Epithelial cell of prostate (primary cell): ENCODE measurements around the gene L3MBTL3.
"Not testable (repeated sequence)": the region's sequence is repeated elsewhere in the genome, so short reads cannot be mapped to it uniquely, and the experiment has no call there.

Experiments
- DNase-seq: peaks from one replicate; pipeline ENCODE4 v3.0.0-alpha.2; 2011; ENCODE audit warnings: low read depth, low spot score
- H3K27ac ChIP-seq: fragments of 450-650 bp; 2 replicates; pipeline ENCODE4 v1.5.1; 2017; ENCODE audit warnings: mild to moderate bottlenecking

Gene L3MBTL3

DNA sequence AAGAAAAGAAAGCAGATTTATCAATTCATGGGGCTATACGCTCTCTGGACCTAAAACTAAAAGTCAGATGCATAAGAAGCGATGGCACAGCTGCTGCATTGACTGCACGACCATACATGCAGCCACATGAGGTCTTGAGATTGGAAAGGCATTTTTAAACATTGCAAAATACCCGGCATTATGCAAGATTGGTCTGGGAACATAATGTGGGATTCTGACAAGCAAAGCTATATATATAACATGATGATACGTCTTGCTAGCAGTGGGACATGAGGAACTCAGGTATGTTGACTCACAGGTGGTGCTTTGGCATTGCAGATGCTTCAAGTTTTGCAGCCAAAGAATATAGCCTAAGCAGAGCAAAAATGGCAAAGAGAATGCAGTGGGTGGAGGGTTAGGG lies 149.3 kb downstream of the L3MBTL3 start:
- DNase-seq = peak; percentile 59
- H3K27ac ChIP-seq = no peak overlapping the region

DNA sequence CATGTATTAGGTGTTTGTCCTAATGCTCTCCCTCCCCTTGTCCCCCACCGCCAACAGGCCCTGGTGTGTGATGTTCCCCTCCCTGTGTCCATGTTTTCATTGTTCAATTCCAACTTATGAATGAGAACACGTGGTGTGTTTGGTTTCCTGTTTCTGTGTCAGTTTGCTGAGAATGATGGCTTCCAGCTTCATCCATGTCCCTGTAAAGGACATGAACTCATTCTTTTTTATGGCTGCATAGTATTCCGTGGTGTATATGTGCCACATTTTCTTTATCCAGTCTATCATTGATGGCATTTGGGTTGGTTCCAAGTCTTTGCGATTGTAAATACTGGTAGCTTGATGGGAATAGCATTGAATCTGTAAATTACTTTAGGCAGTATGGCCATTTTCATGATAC lies 151.8 kb downstream of the L3MBTL3 start:
- DNase-seq, H3K27ac ChIP-seq: not testable (repeated sequence)

DNA sequence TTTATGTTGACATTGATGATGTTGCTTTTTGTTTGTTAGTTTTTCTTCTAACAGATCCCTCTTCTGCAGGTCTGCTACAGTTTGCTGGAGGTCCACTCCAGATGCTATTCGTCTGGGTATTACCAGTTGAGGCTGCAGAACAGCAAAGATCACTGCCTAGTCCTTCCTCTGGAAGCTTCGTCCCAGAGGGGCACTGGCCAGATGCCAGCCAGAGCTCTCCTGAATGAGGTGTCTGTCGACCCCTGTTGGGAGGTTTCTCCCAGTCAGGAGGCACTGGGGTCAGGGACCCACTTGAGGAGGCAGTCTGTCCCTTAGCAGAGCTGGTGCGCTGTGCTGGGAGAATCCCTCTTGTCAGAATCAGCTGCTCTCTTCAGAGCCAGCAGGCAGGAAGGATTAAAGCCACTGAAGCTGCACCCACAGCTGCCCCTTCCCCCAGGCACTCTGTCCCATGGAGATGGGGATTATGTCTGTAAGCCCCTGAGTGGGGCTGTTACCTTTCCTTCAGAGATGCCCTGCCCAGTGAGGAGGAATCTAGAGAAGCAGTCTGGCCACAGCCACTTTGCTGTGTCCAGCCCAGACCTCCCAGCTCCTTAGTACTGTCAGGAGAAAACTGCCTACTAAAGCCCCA lies 155.1 kb downstream of the L3MBTL3 start:
- not testable (repeated sequence) for H3K27ac ChIP-seq, DNase-seq

DNA sequence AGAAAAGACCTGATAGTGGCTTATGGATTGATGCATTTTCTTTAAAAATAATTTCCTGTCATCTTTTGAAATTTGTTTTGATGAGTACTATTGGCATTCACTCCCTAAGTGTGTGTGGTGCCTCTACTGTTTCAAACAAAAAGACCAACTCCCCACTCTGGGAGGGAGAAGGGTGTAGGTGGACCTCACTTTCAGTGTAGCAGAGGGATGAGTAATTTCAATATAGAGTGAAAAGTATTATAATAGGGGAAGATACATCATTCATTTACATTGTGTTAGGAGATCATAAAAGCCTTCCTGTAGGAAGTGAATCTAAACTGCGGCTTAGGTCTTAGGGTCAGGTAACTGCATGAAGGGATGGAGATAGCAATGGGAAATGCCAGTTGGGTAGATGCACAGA lies 158.0 kb downstream of the L3MBTL3 start:
- H3K27ac ChIP-seq = no peak overlapping the region
- no peak for DNase-seq

DNA sequence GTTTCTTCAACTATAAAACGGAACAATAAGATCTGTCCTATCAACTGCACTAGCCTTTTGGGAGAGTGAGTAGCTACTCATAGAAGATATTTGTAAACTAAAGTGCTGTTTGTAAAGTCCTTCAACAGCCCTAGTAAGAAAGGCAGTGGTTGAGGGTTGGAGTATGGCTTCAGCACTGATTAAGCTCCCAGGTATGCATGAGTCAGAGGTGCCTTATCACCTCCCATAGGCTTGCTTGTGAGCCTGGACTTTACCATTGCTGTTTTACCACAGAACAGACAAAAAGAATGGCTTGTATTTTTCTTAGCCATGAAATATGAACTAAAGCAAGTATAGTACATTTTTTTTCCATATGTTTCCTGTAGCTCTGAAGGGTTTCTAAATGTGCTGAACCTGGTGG lies 160.3 kb downstream of the L3MBTL3 start:
- no peak overlapping the region for H3K27ac ChIP-seq
- DNase-seq = peak; percentile 51

DNA sequence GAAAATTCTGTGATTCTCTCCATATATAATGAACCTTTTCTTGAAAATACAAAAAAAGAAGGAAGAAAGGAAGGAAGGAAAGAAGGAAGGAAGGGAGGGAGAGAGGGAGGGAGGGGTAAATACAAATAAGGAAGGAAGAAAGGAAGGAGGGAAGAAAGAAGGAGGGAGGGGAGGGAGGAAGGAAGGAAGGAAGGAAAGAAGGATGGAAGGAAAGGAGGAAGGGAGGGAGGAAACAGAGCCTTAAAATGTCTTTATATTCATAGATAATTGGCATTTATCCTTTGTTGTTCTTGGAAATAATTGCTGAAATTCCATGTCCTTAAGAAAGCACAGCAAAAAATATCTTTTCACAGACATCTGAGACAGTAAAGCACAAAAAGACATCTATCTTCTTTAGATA lies 164.1 kb downstream of the L3MBTL3 start:
- no peak overlapping the region for H3K27ac ChIP-seq
- DNase-seq = no peak

DNA sequence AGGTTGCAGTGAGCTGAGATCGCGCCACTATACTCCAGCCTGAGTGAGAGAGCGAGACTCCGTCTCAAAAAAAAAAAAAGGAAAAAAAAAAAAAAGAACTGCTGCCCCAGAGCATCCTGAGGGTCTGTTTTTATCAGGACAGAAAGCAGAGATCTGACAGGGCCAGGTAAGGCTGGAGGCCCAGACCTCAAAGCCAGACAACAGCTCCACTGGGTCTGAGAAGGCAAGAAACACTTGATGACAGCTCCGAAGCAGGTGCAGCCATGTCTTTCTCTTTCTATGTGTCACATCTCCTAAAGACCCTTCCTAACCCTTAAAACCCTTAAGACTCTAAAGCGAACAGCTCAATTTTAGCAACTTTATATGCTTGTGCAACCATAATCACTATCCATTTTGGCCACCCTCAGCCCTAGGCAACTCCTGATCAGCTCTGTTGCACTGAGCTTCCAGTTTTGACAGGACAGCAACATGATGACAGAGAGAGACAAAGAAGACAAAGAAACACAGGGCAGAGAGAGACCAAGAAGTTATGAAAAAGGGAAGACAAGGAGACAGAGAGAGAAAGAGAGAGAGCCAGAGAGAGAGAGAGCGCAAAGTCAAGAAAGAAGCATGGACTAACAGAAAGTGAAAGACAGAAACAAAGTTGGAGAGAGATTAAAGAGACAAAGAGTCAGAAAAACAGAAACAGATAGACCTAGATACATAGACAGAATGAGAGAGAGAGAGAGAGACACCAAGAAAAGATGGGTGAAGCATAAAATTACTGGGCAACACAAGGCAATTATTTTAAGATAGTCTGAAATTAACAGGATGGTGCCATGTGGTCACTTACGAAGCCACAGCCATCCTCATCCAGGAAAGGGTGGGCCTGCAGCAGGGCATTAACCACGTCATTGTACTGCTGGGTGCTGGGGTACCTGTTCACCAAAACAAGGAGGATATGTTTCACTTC lies 165.2 kb downstream of the L3MBTL3 start:
- DNase-seq = no peak
- no peak overlapping the region for H3K27ac ChIP-seq

DNA sequence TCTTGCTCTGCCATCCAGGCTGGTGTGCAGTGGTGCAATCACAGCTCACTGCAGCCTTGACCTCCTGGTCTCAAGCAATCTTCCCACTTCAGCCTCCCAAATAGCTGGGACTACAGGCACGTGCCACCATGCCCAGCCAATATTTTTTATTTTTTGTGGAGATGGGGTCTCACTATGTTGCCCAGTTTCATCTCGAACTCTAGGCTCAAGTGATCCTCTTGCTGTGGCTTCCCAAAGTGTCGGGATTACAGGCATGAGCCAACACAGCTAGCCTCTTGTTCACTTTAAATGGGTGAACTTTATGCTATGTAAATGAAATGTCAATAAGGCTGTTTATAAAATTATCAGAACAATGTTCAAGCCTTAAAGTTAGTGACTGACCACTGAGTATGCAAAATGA lies 167.3 kb downstream of the L3MBTL3 start:
- no peak overlapping the region for H3K27ac ChIP-seq
- DNase-seq = no peak

DNA sequence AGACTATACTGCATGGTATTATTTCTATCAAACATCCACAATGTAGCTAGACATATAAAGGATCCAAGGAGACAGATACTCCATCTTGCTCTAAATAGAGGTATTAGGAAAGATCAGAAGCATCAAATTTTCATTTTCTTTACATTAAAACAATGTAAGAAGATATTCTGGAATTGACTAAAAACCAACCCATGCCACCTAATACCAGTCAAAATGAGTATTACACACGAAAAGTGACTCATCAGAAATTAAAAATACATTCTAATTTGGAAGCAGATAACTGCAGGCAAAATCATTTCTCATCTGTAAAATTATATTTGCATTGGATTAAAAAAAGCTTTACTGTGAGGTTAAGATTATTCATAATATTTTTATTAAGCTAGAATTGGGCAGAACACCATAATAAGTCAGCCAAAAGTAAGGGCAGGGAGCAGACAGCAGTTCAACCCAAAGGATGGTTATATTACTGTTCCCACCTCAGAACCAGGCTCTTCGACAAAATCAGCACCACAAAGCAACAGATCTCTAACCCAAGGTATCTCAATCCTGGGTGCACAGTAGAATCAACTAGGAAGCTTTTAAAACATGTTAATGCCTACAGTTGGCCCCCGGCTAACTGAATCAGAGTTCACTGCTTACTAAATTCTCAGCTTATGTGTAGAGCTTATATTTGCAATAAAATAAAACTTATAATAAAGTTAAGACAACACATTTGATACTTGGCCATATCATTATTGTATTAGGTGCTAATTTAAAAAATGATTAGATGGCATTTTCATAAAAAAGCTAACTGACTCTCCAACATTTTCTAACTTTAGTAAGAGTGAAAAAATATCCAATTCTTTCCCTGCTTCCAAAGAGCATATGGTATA lies 169.2 kb downstream of the L3MBTL3 start:
- no peak for DNase-seq
- no peak overlapping the region for H3K27ac ChIP-seq

DNA sequence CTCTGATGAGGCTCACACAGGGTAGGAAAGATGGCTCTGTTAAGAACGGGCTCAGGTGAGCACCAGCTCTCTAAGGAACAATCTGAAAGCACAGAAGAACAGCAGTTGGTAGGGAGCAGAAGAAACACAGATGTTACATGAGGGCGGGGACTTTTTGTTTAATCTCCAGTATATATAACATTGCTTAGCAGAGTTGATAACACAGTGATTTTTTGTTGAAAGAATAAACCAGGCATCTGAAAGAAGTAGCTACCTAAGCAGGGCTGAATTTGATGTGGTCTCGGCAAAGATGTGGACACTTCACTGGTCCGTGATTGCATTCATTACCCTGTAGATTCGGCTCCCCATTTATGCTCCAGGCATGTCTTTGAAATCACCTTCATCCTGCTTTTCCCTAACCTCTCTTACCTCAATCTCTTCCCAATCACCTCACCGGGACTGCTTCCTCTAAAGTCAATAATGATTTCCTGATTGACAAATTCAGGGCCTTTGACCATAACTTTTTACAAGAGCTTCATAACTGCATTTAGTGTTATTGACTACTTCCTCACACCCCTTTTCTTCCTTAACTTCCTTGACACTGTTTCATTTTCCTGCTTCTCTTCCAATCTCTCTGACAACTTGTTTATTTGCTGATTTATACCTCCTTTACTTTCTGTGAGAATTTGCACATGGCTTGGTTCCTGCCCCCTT lies 170.0 kb downstream of the L3MBTL3 start:
- no peak for DNase-seq
- no peak overlapping the region for H3K27ac ChIP-seq

DNA sequence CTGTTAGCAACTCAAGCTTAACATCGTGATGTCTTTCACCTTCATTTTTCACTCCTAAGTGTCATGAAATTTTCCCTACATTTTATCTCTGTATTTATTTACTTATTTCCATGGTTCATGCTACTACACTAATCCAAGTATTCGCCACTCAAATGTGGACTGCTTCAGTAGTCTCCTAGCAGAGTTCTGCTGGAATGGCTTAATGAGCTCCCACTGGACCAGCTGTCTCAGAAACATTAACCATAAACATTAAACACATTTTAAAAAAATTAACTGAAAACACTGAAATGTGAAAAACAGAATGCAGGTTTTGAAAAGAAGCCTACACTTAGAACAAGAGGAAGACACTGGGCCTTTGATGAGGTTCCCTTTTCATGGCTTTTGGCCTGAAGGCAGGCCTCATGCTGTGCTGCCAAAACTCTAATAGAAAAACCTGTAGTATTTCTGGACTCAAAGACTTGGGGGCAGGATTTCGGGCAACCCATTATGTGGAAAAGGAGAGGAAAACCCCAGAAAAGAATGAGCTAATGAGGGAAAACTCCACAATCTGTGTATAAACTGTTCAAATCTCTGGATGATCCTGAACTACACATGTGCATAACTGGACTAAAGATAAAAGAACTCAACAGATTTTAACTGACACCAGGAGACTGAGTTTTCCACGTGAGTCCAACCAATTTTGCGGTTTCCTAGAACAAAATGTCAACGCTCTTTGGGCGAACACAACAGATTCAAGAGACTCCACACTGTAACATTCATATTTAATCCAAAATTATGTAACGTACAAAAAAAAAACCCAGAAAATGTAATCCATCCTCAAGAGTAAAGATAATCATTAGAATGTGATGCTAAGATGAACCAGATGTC lies 171.4 kb downstream of the L3MBTL3 start:
- H3K27ac ChIP-seq = no peak overlapping the region
- no peak for DNase-seq
